ENCODE results near the gene KCNN3.

Gene KCNN3

GRCh38 chr1:154860156-154860870 is 9.8 kb downstream of the KCNN3 start:
- DNase-seq: no peak

- DNase-seq: no peak
Observed at GRCh38 chr1:154859786-154860155, 10.3 kb downstream of the KCNN3 start.

- no peak for DNase-seq
Observed at GRCh38 chr1:154859151-154859785, 10.8 kb downstream of the KCNN3 start.

- no peak for DNase-seq
Observed at GRCh38 chr1:154857441-154858215, 12.5 kb downstream of the KCNN3 start.

- no peak for DNase-seq
Observed at GRCh38 chr1:154857022-154857421, 13.1 kb downstream of the KCNN3 start.

DNA sequence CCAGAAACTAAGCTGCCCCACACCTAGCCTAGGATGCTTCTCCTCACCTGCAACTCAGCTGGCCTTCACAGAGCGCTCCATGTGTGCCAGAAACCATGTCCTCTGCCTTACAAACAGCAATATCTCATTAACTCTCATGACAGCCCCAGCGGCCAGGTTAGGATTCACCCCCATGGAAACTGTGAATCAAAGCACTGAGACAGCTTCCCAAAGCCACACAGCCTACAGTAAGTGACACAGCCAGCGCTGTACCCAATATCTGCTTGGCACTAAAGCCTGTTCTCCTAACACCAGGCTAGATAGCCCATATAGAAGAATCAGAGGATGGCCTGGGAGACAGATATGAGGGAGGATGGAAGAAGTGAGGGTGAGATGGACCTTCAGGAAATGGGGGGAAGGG is 13.5 kb downstream of the KCNN3 start:
- DNase-seq: no peak

- no peak for DNase-seq
Observed at GRCh38 chr1:154856049-154856448, 14.0 kb downstream of the KCNN3 start.

GRCh38 chr1:154855186-154855851 is 14.8 kb downstream of the KCNN3 start:
- DNase-seq: no peak

GRCh38 chr1:154852845-154853244 is 17.2 kb downstream of the KCNN3 start:
- no peak for DNase-seq

- DNase-seq: no peak
Observed at GRCh38 chr1:154851392-154852177, 18.5 kb downstream of the KCNN3 start.

GRCh38 chr1:154849645-154850131 is 20.4 kb downstream of the KCNN3 start:
- DNase-seq: no peak

- no peak for DNase-seq
Observed at GRCh38 chr1:154848983-154849382, 21.1 kb downstream of the KCNN3 start.

DNA sequence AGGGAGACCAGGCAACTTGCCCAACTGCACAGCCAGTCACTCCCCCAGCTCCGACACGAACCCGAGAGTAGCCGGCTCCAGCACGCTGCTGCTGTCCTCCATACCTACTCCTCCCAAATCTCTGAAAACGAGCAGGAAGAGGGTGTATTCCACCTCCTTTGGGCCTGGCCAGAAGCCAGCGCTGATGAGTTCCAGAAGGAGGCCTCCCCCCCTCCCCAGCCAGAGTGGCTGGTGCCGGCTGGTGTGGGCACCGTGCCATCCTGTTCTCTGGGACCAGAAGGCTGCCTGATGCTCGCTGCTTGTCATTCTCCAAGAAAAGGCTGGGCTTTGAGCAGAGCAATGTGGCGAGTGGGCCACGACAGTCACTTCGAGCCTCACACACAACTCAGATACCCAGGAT is 22.2 kb downstream of the KCNN3 start:
- no peak for DNase-seq

- no peak for DNase-seq
Observed at GRCh38 chr1:154846565-154847442, 23.3 kb downstream of the KCNN3 start.

DNA sequence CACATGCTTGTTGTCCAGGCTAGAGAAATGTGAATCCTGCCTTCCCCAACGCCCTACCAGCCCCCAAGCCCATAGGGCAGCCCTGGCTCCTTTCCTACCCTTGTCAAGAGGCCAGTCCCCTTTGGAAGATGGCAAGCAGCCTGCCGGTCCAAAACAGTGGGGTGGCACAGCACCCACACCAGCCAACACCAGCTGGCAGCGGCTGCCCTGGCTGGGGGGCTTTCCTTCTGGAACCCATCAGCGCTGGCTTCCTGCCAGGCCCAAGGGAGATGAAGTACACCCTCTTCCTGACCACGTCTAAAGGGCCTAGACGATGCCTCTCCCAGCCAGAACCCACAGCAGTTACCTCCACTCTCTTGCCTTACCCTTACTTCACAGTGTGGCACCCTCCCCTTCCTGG is 24.2 kb downstream of the KCNN3 start:
- no peak for DNase-seq

DNA sequence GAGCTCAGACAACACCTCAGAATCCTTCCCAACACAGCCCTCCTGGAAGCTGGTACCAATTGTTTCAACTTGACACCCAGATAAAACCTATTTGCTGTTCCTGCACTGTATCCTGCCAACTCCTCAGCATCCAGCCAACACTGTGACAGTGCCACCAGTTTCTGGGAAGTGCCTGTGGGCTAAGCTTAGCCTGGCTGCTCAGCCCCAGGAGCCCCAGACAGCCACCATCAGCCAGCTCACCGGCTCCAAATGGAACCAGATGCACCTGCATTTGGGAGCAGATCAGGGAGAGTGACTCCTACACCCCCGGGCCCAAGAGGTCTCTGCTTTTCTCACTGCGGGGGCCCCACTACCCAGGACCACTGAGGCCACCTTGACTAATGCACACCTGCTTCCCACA is 24.9 kb downstream of the KCNN3 start:
- DNase-seq: no peak

DNA sequence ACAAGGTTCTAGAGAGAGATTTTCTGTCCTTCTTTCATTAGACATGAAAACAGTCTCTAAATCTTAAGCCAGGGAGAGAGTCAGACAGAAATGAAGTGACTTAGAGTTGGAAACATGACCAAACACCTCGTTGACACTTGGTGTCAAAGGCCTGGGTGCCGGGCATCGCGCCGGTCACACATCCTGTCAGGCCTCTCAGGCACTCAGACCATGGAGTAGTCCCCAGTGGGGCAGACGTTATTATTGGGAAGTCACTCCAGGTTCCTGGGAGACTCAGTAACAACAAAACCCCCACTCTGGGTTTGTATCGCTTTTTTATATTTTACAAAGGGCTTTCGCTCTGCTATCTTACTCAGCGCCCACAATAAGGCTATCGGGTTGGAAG is 25.8 kb downstream of the KCNN3 start:
- DNase-seq: no peak

GRCh38 chr1:154843636-154844296 is 26.3 kb downstream of the KCNN3 start:
- DNase-seq: no peak

DNA sequence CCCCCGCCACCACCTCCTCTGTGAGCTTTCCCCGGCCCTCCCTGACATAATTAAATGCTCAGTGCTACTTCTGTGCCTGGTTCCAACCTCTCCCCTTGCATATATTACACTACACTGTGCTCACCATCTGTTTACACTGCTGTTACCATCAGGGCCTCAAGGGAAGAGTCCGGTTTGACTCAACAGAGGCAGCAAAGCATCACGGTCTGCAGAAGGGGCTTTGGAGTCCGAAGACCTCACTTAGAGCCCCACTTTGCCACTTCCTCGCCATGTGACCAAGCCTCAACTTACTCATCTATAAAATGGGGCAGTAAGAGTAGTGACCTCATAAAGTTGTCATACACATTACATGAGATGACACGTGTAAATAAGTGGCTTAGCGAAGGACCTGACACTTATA is 27.4 kb downstream of the KCNN3 start:
- no peak for DNase-seq

DNA sequence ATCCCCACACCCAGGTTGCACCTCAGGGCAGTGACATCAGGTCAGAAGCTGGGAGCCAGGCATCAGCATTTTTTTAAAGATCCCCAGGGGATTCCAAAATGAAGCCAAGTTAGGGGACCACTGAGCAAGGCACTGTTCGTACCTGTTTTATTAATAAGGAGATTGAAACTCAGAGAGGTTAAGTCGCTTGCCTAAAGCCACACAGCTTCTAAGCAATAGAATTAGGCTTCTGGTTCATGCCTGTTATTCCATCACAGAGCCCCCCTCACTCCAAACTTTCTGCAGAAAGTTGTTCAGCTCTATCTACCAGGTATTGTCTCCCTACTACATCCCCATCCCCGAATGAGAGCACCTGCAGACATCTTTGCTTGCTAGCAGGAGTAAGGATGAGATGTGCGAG is 28.7 kb downstream of the KCNN3 start:
- no peak for DNase-seq
